HEK293 (cell line): ENCODE data around the gene ITGA2B.

Source experiments
- CTCF ChIA-PET: fragments of 350-600 bp; formaldehyde crosslinking; extraction: SDS; loops from one replicate; lab custom pipeline; 2021; ENCODE audit warnings: antibody characterized with exemption; lab: Yijun Ruan, JAX
- POLR2A ChIA-PET: fragments of 300-600 bp; formaldehyde crosslinking; extraction: SDS; loops from one replicate; lab custom pipeline; 2020; ENCODE audit warnings: antibody characterized with exemption, inconsistent platforms; lab: Yijun Ruan, JAX
- H3K27ac ChIP-seq: fragments of 200-500 bp; sonication (Bioruptor generic); 2 replicates; pipeline ENCODE4 v1.5.1; 2014; ENCODE audit warnings: low read depth, low read length, control low read depth, inconsistent platforms; ENCODE audit errors: extremely low read depth
- H3K36me3 ChIP-seq, 2 experiments: fragments of 200-500 bp in 1 of 2; sonication (Bioruptor generic) in 1 of 2; 1 replicate in 1 of 2; 2 replicates in 1 of 2; pipeline ENCODE4 v1.5.1; 2014 to 2017; ENCODE audit warnings: inconsistent platforms in 2 of 2, low read length in 2 of 2; ENCODE audit not compliant: control insufficient read depth in 2 of 2, insufficient read depth in 1 of 2
- H3K4me1 ChIP-seq: fragments of 200-500 bp; sonication (Bioruptor generic); 2 replicates; pipeline ENCODE4 v1.5.1; 2014; ENCODE audit warnings: mild to moderate bottlenecking, low read length, inconsistent platforms; ENCODE audit not compliant: control insufficient read depth, insufficient read depth
- H3K4me3 ChIP-seq: 2 replicates; pipeline ENCODE4 v1.5.1; 2011; ENCODE audit warnings: low read depth, mild to moderate bottlenecking, control low read depth, low read length, moderate library complexity
- H3K9me3 ChIP-seq: fragments of 200-500 bp; sonication (Bioruptor generic); 2 replicates; pipeline ENCODE4 v1.5.1; 2014; ENCODE audit warnings: low read depth, low read length, inconsistent platforms; ENCODE audit not compliant: control insufficient read depth, insufficient read depth
- ZNF335 ChIP-seq: fragments of 450-650 bp; formaldehyde crosslinking; conservative IDR thresholded peaks from 2 replicates; pipeline ENCODE4 v1.5.1; 2016; ENCODE audit warnings: missing biosample characterization, missing genetic modification characterization
- ZNF48 ChIP-seq: fragments of 450-650 bp; formaldehyde crosslinking; IDR thresholded peaks from 2 replicates; pipeline ENCODE4 v1.5.1; 2016; ENCODE audit warnings: missing biosample characterization, missing genetic modification characterization
- ZNF624 ChIP-seq: fragments of 450-650 bp; formaldehyde crosslinking; IDR thresholded peaks from 2 replicates; pipeline ENCODE4 v1.5.1; 2017; ENCODE audit warnings: missing biosample characterization, missing genetic modification characterization
- ZNF629 ChIP-seq: fragments of 450-650 bp; formaldehyde crosslinking; IDR thresholded peaks from 2 replicates; pipeline ENCODE4 v1.5.1; 2017; ENCODE audit warnings: missing biosample characterization, missing genetic modification characterization
- TF ChIP-seq, protein P1 (sequence below): fragments of 450-650 bp; formaldehyde crosslinking; IDR thresholded peaks from 2 replicates; pipeline ENCODE4 v1.5.1; 2016; ENCODE audit warnings: missing biosample characterization, missing genetic modification characterization
- TF ChIP-seq, protein P2 (sequence below): fragments of 450-650 bp; formaldehyde crosslinking; IDR thresholded peaks from 2 replicates; pipeline ENCODE4 v1.5.1; 2017; ENCODE audit warnings: missing biosample characterization, mild to moderate bottlenecking, missing genetic modification characterization, moderate library complexity
- TF ChIP-seq, protein P3 (sequence below): fragments of 450-650 bp; formaldehyde crosslinking; IDR thresholded peaks from 2 replicates; pipeline ENCODE4 v1.5.1; 2016; ENCODE audit warnings: missing biosample characterization, missing genetic modification characterization, borderline replicate concordance
- TF ChIP-seq, protein P4 (sequence below): fragments of 450-650 bp; formaldehyde crosslinking; IDR thresholded peaks from 2 replicates; pipeline ENCODE4 v1.5.1; 2016; ENCODE audit warnings: missing biosample characterization, missing genetic modification characterization, low read depth
- TF ChIP-seq, protein P5 (sequence below): fragments of 450-650 bp; formaldehyde crosslinking; IDR thresholded peaks from 2 replicates; pipeline ENCODE4 v1.5.1; 2016; ENCODE audit warnings: missing biosample characterization, missing genetic modification characterization

Gene ITGA2B

DNA sequence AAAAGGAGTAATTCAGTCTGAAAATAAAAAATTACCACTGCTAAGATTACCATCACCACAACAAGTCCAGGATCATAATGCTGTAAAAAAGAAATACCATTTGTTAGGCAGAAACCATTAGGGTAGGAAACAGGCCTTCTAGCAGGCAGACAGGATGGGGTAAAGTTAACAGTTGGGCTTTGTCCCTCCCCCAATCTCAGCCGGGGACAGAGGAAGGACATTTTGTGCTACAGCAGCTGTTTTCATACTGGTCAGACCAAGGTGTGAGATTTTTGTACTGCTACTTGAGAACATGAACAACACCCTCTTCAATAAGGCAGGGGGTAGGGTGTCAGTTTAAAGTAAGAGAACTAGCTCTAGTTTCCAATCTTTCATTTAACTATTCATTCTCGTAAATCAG, 49.2 kb upstream of the ITGA2B start:
- Histone ChIP-seq H3K27ac (no peak overlapping the region), H3K4me3 (no peak overlapping the region), H3K4me1 (0 out of 2 replicates have a peak, but pooled peaks cover 3% of the 10 kb centered on the region)
- CTCF ChIA-PET: no interaction called here
- POLR2A ChIA-PET: no interaction called here
- TF ChIP-seq ZNF48 (tag by site-specific recombination): no peak
- TF ChIP-seq, protein P1, sequence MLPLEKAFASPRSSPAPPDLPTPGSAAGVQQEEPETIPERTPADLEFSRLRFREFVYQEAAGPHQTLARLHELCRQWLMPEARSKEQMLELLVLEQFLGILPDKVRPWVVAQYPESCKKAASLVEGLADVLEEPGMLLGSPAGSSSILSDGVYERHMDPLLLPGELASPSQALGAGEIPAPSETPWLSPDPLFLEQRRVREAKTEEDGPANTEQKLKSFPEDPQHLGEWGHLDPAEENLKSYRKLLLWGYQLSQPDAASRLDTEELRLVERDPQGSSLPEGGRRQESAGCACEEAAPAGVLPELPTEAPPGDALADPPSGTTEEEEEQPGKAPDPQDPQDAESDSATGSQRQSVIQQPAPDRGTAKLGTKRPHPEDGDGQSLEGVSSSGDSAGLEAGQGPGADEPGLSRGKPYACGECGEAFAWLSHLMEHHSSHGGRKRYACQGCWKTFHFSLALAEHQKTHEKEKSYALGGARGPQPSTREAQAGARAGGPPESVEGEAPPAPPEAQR (tag by site-specific recombination): no peak
- TF ChIP-seq, protein P2, sequence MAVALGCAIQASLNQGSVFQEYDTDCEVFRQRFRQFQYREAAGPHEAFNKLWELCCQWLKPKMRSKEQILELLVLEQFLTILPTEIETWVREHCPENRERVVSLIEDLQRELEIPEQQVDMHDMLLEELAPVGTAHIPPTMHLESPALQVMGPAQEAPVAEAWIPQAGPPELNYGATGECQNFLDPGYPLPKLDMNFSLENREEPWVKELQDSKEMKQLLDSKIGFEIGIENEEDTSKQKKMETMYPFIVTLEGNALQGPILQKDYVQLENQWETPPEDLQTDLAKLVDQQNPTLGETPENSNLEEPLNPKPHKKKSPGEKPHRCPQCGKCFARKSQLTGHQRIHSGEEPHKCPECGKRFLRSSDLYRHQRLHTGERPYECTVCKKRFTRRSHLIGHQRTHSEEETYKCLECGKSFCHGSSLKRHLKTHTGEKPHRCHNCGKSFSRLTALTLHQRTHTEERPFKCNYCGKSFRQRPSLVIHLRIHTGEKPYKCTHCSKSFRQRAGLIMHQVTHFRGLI: peak; percentile 67
- TF ChIP-seq ZNF624 (tag by site-specific recombination): no peak
- TF ChIP-seq, protein P3, sequence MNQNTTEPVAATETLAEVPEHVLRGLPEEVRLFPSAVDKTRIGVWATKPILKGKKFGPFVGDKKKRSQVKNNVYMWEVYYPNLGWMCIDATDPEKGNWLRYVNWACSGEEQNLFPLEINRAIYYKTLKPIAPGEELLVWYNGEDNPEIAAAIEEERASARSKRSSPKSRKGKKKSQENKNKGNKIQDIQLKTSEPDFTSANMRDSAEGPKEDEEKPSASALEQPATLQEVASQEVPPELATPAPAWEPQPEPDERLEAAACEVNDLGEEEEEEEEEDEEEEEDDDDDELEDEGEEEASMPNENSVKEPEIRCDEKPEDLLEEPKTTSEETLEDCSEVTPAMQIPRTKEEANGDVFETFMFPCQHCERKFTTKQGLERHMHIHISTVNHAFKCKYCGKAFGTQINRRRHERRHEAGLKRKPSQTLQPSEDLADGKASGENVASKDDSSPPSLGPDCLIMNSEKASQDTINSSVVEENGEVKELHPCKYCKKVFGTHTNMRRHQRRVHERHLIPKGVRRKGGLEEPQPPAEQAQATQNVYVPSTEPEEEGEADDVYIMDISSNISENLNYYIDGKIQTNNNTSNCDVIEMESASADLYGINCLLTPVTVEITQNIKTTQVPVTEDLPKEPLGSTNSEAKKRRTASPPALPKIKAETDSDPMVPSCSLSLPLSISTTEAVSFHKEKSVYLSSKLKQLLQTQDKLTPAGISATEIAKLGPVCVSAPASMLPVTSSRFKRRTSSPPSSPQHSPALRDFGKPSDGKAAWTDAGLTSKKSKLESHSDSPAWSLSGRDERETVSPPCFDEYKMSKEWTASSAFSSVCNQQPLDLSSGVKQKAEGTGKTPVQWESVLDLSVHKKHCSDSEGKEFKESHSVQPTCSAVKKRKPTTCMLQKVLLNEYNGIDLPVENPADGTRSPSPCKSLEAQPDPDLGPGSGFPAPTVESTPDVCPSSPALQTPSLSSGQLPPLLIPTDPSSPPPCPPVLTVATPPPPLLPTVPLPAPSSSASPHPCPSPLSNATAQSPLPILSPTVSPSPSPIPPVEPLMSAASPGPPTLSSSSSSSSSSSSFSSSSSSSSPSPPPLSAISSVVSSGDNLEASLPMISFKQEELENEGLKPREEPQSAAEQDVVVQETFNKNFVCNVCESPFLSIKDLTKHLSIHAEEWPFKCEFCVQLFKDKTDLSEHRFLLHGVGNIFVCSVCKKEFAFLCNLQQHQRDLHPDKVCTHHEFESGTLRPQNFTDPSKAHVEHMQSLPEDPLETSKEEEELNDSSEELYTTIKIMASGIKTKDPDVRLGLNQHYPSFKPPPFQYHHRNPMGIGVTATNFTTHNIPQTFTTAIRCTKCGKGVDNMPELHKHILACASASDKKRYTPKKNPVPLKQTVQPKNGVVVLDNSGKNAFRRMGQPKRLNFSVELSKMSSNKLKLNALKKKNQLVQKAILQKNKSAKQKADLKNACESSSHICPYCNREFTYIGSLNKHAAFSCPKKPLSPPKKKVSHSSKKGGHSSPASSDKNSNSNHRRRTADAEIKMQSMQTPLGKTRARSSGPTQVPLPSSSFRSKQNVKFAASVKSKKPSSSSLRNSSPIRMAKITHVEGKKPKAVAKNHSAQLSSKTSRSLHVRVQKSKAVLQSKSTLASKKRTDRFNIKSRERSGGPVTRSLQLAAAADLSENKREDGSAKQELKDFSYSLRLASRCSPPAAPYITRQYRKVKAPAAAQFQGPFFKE (tag by site-specific recombination): no peak
- TF ChIP-seq ZNF335 (tag by site-specific recombination): no peak
- TF ChIP-seq, all 188 proteins: peak for 1
- H3K36me3 ChIP-seq: peaks cover 19 to 23% of the 10 kb centered on the region in 2 experiments
- H3K9me3 ChIP-seq: no peaks in the 10 kb centered on the region

DNA sequence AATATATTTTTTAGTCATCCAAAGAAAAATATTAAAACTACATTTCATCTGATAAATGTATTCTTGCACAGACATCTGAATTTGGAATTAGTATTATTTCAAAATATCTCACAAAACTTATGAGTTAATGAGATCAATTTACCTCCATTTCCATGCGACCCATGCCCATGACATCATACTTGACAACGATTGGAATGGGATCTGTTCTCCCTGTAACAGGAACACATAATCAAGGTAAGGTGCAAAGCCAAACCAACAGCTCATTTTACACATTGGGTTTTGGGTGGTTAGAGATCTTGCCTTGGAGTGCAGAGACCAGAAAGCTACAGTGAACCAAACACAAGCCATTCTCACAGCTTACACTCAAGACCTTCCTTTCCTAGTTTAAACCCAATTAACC, 46.9 kb upstream of the ITGA2B start:
- CTCF ChIA-PET: interaction anchor here (0.9 to 1.1 kb wide), 3 partner anchors 9 to 96 kb away, joined by 3 to 4 read pairs (median 3); no protein-coding TSS in a partner anchor
- Histone ChIP-seq H3K9me3 (no peaks in the 10 kb centered on the region), H3K36me3 (peaks cover 42 to 44% of the 10 kb centered on the region in 2 experiments), H3K4me1 (0 out of 2 replicates have a peak, but pooled peaks cover 3% of the 10 kb centered on the region), H3K4me3 (no peak overlapping the region), H3K27ac (no peak overlapping the region)
- POLR2A ChIA-PET: no interaction called here
- TF ChIP-seq, protein P4, sequence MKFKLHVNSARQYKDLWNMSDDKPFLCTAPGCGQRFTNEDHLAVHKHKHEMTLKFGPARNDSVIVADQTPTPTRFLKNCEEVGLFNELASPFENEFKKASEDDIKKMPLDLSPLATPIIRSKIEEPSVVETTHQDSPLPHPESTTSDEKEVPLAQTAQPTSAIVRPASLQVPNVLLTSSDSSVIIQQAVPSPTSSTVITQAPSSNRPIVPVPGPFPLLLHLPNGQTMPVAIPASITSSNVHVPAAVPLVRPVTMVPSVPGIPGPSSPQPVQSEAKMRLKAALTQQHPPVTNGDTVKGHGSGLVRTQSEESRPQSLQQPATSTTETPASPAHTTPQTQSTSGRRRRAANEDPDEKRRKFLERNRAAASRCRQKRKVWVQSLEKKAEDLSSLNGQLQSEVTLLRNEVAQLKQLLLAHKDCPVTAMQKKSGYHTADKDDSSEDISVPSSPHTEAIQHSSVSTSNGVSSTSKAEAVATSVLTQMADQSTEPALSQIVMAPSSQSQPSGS (tag by site-specific recombination): peak; percentile 82
- TF ChIP-seq, protein P5, sequence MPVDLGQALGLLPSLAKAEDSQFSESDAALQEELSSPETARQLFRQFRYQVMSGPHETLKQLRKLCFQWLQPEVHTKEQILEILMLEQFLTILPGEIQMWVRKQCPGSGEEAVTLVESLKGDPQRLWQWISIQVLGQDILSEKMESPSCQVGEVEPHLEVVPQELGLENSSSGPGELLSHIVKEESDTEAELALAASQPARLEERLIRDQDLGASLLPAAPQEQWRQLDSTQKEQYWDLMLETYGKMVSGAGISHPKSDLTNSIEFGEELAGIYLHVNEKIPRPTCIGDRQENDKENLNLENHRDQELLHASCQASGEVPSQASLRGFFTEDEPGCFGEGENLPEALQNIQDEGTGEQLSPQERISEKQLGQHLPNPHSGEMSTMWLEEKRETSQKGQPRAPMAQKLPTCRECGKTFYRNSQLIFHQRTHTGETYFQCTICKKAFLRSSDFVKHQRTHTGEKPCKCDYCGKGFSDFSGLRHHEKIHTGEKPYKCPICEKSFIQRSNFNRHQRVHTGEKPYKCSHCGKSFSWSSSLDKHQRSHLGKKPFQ (tag by site-specific recombination): no peak
- 0 out of 2 replicates have a peak, but pooled peaks have one; percentile 32 for TF ChIP-seq ZNF629 (tag by site-specific recombination)
